K562 (cell line): ENCODE results near the gene PCED1B. TPM values are rescaled to one million over a fixed set of nuclear protein-coding genes. Genes with fewer than 3 reads are reported as not detected.

Experiments used
- BRCA1 ChIP-seq, 2 experiments: fragments of 450-650 bp in 1 of 2; sonication (generic) in 1 of 2; formaldehyde crosslinking in 1 of 2; IDR thresholded peaks; 2 replicates each; pipeline versions ENCODE4 v1.5.0 to v1.6.1; 2017 to 2020; ENCODE audit warnings: mild to moderate bottlenecking in 1 of 2, missing genetic modification reagents in 1 of 2
- CCNT2 ChIP-seq: IDR thresholded peaks from 2 replicates; pipeline ENCODE4 v1.6.1; 2011; ENCODE audit warnings: borderline replicate concordance, low read depth, mild to moderate bottlenecking, moderate library complexity, mixed read lengths, low read length; ENCODE audit not compliant: insufficient read length; ENCODE audit errors: extremely low read depth
- CREB1 ChIP-seq, 2 experiments: sonication (generic) in 1 of 2; formaldehyde crosslinking in 1 of 2; IDR thresholded peaks; 2 replicates each; pipeline versions ENCODE4 v1.6.1 to v1.8.0; 2012 to 2022; ENCODE audit warnings: inconsistent platforms in 1 of 2, mild to moderate bottlenecking in 1 of 2, missing genetic modification reagents in 1 of 2, moderate library complexity in 1 of 2
- DPF2 ChIP-seq: fragments of 450-650 bp; IDR thresholded peaks from 2 replicates; pipeline ENCODE4 v1.6.1; 2016
- GABPB1 ChIP-seq: sonication (generic); formaldehyde crosslinking; IDR thresholded peaks from 2 replicates; pipeline ENCODE4 v1.8.0; 2022; ENCODE audit warnings: mild to moderate bottlenecking, missing genetic modification reagents
- MYBL2 ChIP-seq, 2 experiments: fragments of 450-650 bp in 1 of 2; sonication (generic) in 1 of 2; formaldehyde crosslinking in 1 of 2; IDR thresholded peaks; 2 replicates each; pipeline versions ENCODE4 v1.6.1 to v1.8.1; 2017 to 2022; ENCODE audit warnings: borderline replicate concordance in 1 of 2, inconsistent platforms in 1 of 2, low read depth in 1 of 2, mild to moderate bottlenecking in 1 of 2, missing genetic modification reagents in 1 of 2, moderate library complexity in 1 of 2
- MYC ChIP-seq, 2 experiments: fragments of 250-450 bp in 1 of 2; sonication (Bioruptor Pico) in 1 of 2; IDR thresholded peaks; 2 replicates each; pipeline versions ENCODE4 v1.5.1 to v1.6.1; 2012 to 2021; ENCODE audit warnings: low read depth in 2 of 2, borderline replicate concordance in 1 of 2, improper control_type of control experiment in 1 of 2, low read length in 1 of 2, mild to moderate bottlenecking in 1 of 2, moderate library complexity in 1 of 2
- PRMT5 ChIP-seq: sonication (generic); formaldehyde crosslinking; IDR thresholded peaks from 2 replicates; pipeline ENCODE4 v1.5.0; 2020; ENCODE audit warnings: missing genetic modification reagents
- SAP30 ChIP-seq: fragments of 200-600 bp; sonication (generic); IDR thresholded peaks from 2 replicates; pipeline ENCODE4 v1.6.1; 2012; ENCODE audit warnings: borderline replicate concordance, low read depth, mild to moderate bottlenecking, moderate library complexity, low read length, control low read depth, inconsistent platforms; ENCODE audit not compliant: insufficient read depth, poor library complexity, severe bottlenecking
- SPI1 ChIP-seq: IDR thresholded peaks from 2 replicates; pipeline ENCODE4 v1.6.1; 2011; ENCODE audit warnings: low read depth, low read length, control low read depth, borderline replicate concordance
- TCFL5 ChIP-seq: fragments of 250-450 bp; sonication (Bioruptor Pico); conservative IDR thresholded peaks from 2 replicates; pipeline ENCODE4 v1.6.1; 2021; ENCODE audit warnings: mild to moderate bottlenecking, moderate library complexity, matching md5 sums
- polyA plus RNA-seq, 8 experiments: library from polyadenylated mRNA; depleted of rRNA in 4 of 8; stranded (reverse) in 5 of 8; unstranded in 3 of 8; fragments of >200 nt; fragmentation: Nextera tagmentation in 2 of 8; fragmentation: Illumina TruSeq in 1 of 8; extraction: Ambion mirVana in 2 of 8; extraction: Trizol in 1 of 8; gene quantifications; 2 replicates each; pipeline versions ENCODE4 v1.2.1 to v1.2.3, GENCODE V29; 2011 to 2014; ENCODE audit warnings: inconsistent platforms in 1 of 8, missing spikeins in 1 of 8
- total RNA-seq, 7 experiments: library from RNA; depleted of rRNA in 6 of 7; stranded (reverse); fragments of >200 nt in 6 of 7; fragmentation: Illumina TruSeq in 2 of 7; extraction: Trizol in 2 of 7; gene quantifications; 2 replicates each; pipeline versions ENCODE4 v1.2.1 to v1.2.3, GENCODE V29; 2011 to 2021; ENCODE audit warnings: low replicate concordance in 1 of 7
- TF ChIP-seq, protein P1 (sequence below): fragments of 250-450 bp; sonication (Bioruptor Pico); IDR thresholded peaks from 2 replicates; pipeline ENCODE4 v1.5.0; 2020; ENCODE audit warnings: mild to moderate bottlenecking, borderline replicate concordance
- TF ChIP-seq, protein P2 (sequence below), 2 experiments: fragments of 450-650 bp in 1 of 2; sonication (generic) in 1 of 2; formaldehyde crosslinking in 1 of 2; IDR thresholded peaks; 2 replicates each; pipeline versions ENCODE4 v1.7.1 to v1.9.0; 2016 to 2022; ENCODE audit warnings: inconsistent platforms in 1 of 2, mild to moderate bottlenecking in 1 of 2, missing genetic modification reagents in 1 of 2

The PCED1B gene
- total and polyA plus RNA-seq, 9 of the 15 experiments (the other 6 are each of a cell fraction or from before 2014, with no cell fraction given) = 1.2 to 9.3 (median 2.5) TPM

DNA sequence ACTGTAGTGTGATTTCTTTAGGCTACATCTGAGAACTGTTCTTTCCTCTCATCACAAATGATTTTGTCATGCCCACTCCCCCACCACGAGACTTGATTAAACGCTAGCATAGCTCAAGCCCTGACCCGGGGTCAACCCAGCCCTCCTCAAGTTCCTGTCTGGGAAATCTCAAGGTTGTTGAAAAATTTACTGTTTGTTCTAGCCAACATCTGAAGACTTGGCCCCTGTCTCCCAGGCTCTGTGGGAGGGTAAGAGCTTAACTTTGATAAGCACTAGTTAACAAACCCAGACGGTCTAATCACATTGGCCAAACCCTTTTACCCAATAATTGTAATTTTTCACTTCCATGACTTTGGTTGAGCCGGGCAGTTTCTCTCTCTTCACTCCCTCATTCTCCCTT is 86.5 kb downstream of the PCED1B start (continued):
- TF ChIP-seq, protein P1, sequence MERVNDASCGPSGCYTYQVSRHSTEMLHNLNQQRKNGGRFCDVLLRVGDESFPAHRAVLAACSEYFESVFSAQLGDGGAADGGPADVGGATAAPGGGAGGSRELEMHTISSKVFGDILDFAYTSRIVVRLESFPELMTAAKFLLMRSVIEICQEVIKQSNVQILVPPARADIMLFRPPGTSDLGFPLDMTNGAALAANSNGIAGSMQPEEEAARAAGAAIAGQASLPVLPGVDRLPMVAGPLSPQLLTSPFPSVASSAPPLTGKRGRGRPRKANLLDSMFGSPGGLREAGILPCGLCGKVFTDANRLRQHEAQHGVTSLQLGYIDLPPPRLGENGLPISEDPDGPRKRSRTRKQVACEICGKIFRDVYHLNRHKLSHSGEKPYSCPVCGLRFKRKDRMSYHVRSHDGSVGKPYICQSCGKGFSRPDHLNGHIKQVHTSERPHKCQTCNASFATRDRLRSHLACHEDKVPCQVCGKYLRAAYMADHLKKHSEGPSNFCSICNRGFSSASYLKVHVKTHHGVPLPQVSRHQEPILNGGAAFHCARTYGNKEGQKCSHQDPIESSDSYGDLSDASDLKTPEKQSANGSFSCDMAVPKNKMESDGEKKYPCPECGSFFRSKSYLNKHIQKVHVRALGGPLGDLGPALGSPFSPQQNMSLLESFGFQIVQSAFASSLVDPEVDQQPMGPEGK = no peak
- no peak for TF ChIP-seq MYBL2 (IDR thresholded peaks at IDR 0.05; ENCODE audit: low read depth)
- TF ChIP-seq MYBL2 (CRISPR knock-in tag; IDR thresholded peaks at IDR 0.05; ENCODE audit: borderline replicate concordance) = no peak
- TF ChIP-seq CCNT2 = peak; percentile 46
- TF ChIP-seq MYC (IDR thresholded peaks at IDR 0.05; ENCODE audit: low read depth, low read length) = no peak
- TF ChIP-seq MYC (CRISPR knock-in tag; IDR thresholded peaks at IDR 0.05; ENCODE audit: borderline replicate concordance, low read depth) = no peak
- TF ChIP-seq SAP30 = no peak
- no peak for TF ChIP-seq CREB1 (IDR thresholded peaks at IDR 0.05)
- no peak for TF ChIP-seq CREB1 (CRISPR knock-in tag; IDR thresholded peaks at IDR 0.05)
- TF ChIP-seq SPI1 = no peak
- TF ChIP-seq, protein P2, sequence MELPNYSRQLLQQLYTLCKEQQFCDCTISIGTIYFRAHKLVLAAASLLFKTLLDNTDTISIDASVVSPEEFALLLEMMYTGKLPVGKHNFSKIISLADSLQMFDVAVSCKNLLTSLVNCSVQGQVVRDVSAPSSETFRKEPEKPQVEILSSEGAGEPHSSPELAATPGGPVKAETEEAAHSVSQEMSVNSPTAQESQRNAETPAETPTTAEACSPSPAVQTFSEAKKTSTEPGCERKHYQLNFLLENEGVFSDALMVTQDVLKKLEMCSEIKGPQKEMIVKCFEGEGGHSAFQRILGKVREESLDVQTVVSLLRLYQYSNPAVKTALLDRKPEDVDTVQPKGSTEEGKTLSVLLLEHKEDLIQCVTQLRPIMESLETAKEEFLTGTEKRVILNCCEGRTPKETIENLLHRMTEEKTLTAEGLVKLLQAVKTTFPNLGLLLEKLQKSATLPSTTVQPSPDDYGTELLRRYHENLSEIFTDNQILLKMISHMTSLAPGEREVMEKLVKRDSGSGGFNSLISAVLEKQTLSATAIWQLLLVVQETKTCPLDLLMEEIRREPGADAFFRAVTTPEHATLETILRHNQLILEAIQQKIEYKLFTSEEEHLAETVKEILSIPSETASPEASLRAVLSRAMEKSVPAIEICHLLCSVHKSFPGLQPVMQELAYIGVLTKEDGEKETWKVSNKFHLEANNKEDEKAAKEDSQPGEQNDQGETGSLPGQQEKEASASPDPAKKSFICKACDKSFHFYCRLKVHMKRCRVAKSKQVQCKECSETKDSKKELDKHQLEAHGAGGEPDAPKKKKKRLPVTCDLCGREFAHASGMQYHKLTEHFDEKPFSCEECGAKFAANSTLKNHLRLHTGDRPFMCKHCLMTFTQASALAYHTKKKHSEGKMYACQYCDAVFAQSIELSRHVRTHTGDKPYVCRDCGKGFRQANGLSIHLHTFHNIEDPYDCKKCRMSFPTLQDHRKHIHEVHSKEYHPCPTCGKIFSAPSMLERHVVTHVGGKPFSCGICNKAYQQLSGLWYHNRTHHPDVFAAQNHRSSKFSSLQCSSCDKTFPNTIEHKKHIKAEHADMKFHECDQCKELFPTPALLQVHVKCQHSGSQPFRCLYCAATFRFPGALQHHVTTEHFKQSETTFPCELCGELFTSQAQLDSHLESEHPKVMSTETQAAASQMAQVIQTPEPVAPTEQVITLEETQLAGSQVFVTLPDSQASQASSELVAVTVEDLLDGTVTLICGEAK (IDR thresholded peaks at IDR 0.05) = no peak
- TF ChIP-seq, protein P2 (CRISPR knock-in tag; IDR thresholded peaks at IDR 0.05) = no peak
- TF ChIP-seq GABPB1 (CRISPR knock-in tag) = no peak
- peak; percentile 42; the same call in 1 of the 2 replicates for TF ChIP-seq DPF2
- TF ChIP-seq TCFL5 (CRISPR knock-in tag) = no peak
- no peak for TF ChIP-seq PRMT5
- TF ChIP-seq BRCA1 (IDR thresholded peaks at IDR 0.05) = no peak
- TF ChIP-seq BRCA1 (CRISPR knock-in tag; IDR thresholded peaks at IDR 0.05) = no peak
